ENCODE results near the gene MYBPH.
A peak's percentile ranks its signal among the peaks of the same experiment; 100 is the strongest.

MYBPH gene

GRCh38 chr1:203131548-203132200, 44.0 kb downstream of the MYBPH start:
- H3K36me3 ChIP-seq (ENCODE audit: control insufficient read depth, insufficient read depth, low read length), result no peaks in the 10 kb centered on the region
- H3K9ac ChIP-seq (ENCODE audit: low read length), result no peak overlapping the region
- peaks cover 5% of the 10 kb centered on the region for H3K27me3 ChIP-seq (ENCODE audit: control insufficient read depth, insufficient read depth, low read length)
- peaks cover 8% of the 10 kb centered on the region for H3K4me1 ChIP-seq (ENCODE audit: control insufficient read depth, insufficient read depth, low read length)
- H3K27ac ChIP-seq (ENCODE audit: low read depth, low read length), result no peak overlapping the region
- H3K4me3 ChIP-seq (ENCODE audit: low read length), result no peak overlapping the region

GRCh38 chr1:203130358-203130985, 45.2 kb downstream of the MYBPH start:
- peaks cover 8% of the 10 kb centered on the region for H3K27me3 ChIP-seq (ENCODE audit: control insufficient read depth, insufficient read depth, low read length)
- H3K9ac ChIP-seq (ENCODE audit: low read length), result no peak overlapping the region
- H3K4me1 ChIP-seq (ENCODE audit: control insufficient read depth, insufficient read depth, low read length), result peaks cover 12% of the 10 kb centered on the region
- no peaks in the 10 kb centered on the region for H3K36me3 ChIP-seq (ENCODE audit: control insufficient read depth, insufficient read depth, low read length)
- H3K27ac ChIP-seq (ENCODE audit: low read depth, low read length), result no peak overlapping the region
- no peak overlapping the region for H3K4me3 ChIP-seq (ENCODE audit: low read length)

GRCh38 chr1:203129501-203130231, 46.0 kb downstream of the MYBPH start:
- Histone ChIP-seq H3K36me3 (ENCODE audit: control insufficient read depth, insufficient read depth, low read length) (no peaks in the 10 kb centered on the region), H3K4me1 (ENCODE audit: control insufficient read depth, insufficient read depth, low read length) (peaks cover 12% of the 10 kb centered on the region), H3K9ac (ENCODE audit: low read length) (no peak overlapping the region), H3K27ac (ENCODE audit: low read depth, low read length) (no peak overlapping the region), H3K27me3 (ENCODE audit: control insufficient read depth, insufficient read depth, low read length) (peaks cover 10% of the 10 kb centered on the region), H3K4me3 (ENCODE audit: low read length) (no peak overlapping the region)

GRCh38 chr1:203128716-203129500, 46.7 kb downstream of the MYBPH start:
- Histone ChIP-seq H3K4me1 (ENCODE audit: control insufficient read depth, insufficient read depth, low read length) (peaks cover 12% of the 10 kb centered on the region), H3K4me3 (ENCODE audit: low read length) (no peak overlapping the region), H3K9ac (ENCODE audit: low read length) (no peak overlapping the region), H3K27me3 (ENCODE audit: control insufficient read depth, insufficient read depth, low read length) (peaks cover 10% of the 10 kb centered on the region), H3K27ac (ENCODE audit: low read depth, low read length) (no peak overlapping the region), H3K36me3 (ENCODE audit: control insufficient read depth, insufficient read depth, low read length) (no peaks in the 10 kb centered on the region)

- Histone ChIP-seq H3K27ac (ENCODE audit: low read depth, low read length) (no peak overlapping the region), H3K4me3 (ENCODE audit: low read length) (peak overlapping the region; percentile 62), H3K9ac (ENCODE audit: low read length) (no peak overlapping the region), H3K36me3 (ENCODE audit: control insufficient read depth, insufficient read depth, low read length) (no peaks in the 10 kb centered on the region), H3K4me1 (ENCODE audit: control insufficient read depth, insufficient read depth, low read length) (peaks cover 12% of the 10 kb centered on the region), H3K27me3 (ENCODE audit: control insufficient read depth, insufficient read depth, low read length) (peaks cover 10% of the 10 kb centered on the region)
Observed at GRCh38 chr1:203128431-203128715, 47.3 kb downstream of the MYBPH start.

- Histone ChIP-seq H3K4me1 (ENCODE audit: control insufficient read depth, insufficient read depth, low read length) (peaks cover 12% of the 10 kb centered on the region), H3K36me3 (ENCODE audit: control insufficient read depth, insufficient read depth, low read length) (no peaks in the 10 kb centered on the region), H3K4me3 (ENCODE audit: low read length) (peak within 1 kb of the TSS; percentile 62), H3K27ac (ENCODE audit: low read depth, low read length) (no peak within 1 kb of the TSS), H3K9ac (ENCODE audit: low read length) (no peak within 1 kb of the TSS), H3K27me3 (ENCODE audit: control insufficient read depth, insufficient read depth, low read length) (peaks cover 10% of the 10 kb centered on the region)
Observed at GRCh38 chr1:203127666-203128430, 47.8 kb downstream of the MYBPH start, which contains the start of gene ADORA1. Gene ADORA1, plus strand, starts transcription at chr1:203127726. Its CDS starts 1,116 bp downstream, at chr1:203128842.

- Histone ChIP-seq H3K36me3 (ENCODE audit: control insufficient read depth, insufficient read depth, low read length) (no peaks in the 10 kb centered on the region), H3K4me1 (ENCODE audit: control insufficient read depth, insufficient read depth, low read length) (peaks cover 12% of the 10 kb centered on the region), H3K9ac (ENCODE audit: low read length) (no peak overlapping the region), H3K4me3 (ENCODE audit: low read length) (peak overlapping the region; percentile 62), H3K27ac (ENCODE audit: low read depth, low read length) (no peak overlapping the region), H3K27me3 (ENCODE audit: control insufficient read depth, insufficient read depth, low read length) (peaks cover 10% of the 10 kb centered on the region)
Observed at GRCh38 chr1:203126866-203127665, 48.6 kb downstream of the MYBPH start.

- H3K27ac ChIP-seq (ENCODE audit: low read depth, low read length), result no peak overlapping the region
- no peak overlapping the region for H3K9ac ChIP-seq (ENCODE audit: low read length)
- peaks cover 10% of the 10 kb centered on the region for H3K27me3 ChIP-seq (ENCODE audit: control insufficient read depth, insufficient read depth, low read length)
- H3K4me3 ChIP-seq (ENCODE audit: low read length), result no peak overlapping the region
- H3K36me3 ChIP-seq (ENCODE audit: control insufficient read depth, insufficient read depth, low read length), result no peaks in the 10 kb centered on the region
- H3K4me1 ChIP-seq (ENCODE audit: control insufficient read depth, insufficient read depth, low read length), result peaks cover 12% of the 10 kb centered on the region
Observed at GRCh38 chr1:203126151-203126865, 49.3 kb downstream of the MYBPH start.

- Histone ChIP-seq H3K9ac (ENCODE audit: low read length) (no peak overlapping the region), H3K36me3 (ENCODE audit: control insufficient read depth, insufficient read depth, low read length) (no peaks in the 10 kb centered on the region), H3K4me1 (ENCODE audit: control insufficient read depth, insufficient read depth, low read length) (peaks cover 12% of the 10 kb centered on the region), H3K4me3 (ENCODE audit: low read length) (no peak overlapping the region), H3K27me3 (ENCODE audit: control insufficient read depth, insufficient read depth, low read length) (peaks cover 14% of the 10 kb centered on the region), H3K27ac (ENCODE audit: low read depth, low read length) (no peak overlapping the region)
Observed at GRCh38 chr1:203124546-203125317, 50.9 kb downstream of the MYBPH start.

- H3K27me3 ChIP-seq (ENCODE audit: control insufficient read depth, insufficient read depth, low read length), result peaks cover 14% of the 10 kb centered on the region
- no peak overlapping the region for H3K4me3 ChIP-seq (ENCODE audit: low read length)
- no peak overlapping the region for H3K27ac ChIP-seq (ENCODE audit: low read depth, low read length)
- H3K36me3 ChIP-seq (ENCODE audit: control insufficient read depth, insufficient read depth, low read length), result no peaks in the 10 kb centered on the region
- no peak overlapping the region for H3K9ac ChIP-seq (ENCODE audit: low read length)
- H3K4me1 ChIP-seq (ENCODE audit: control insufficient read depth, insufficient read depth, low read length), result peaks cover 12% of the 10 kb centered on the region
Observed at GRCh38 chr1:203124011-203124410, 51.6 kb downstream of the MYBPH start.

Measured in rectal smooth muscle tissue (tissue), 1 donor.